K562 (cell line): ENCODE results near the gene IGFL1. TPM values are rescaled to one million over a fixed set of nuclear protein-coding genes. Genes with fewer than 3 reads are reported as not detected.

ENCODE experiments used
- ATAC-seq: fragments of 200-7000 bp; cut with Tn5 transposase; 3 replicates; pipeline ENCODE4 v1.9.1; 2020; ENCODE audit warnings: moderate library complexity
- BruUV-seq: library from RNA; stranded (reverse); fragments of 400-500 nt; replicated peaks from 2 replicates; lab custom pipeline; 2021; lab: Mats Ljungman, UMichigan
- CTCF ChIA-PET: fragments of 300-600 bp; formaldehyde crosslinking; extraction: SDS; loops from one replicate; lab custom pipeline; 2021; ENCODE audit warnings: low intra/inter-chr PET ratio; lab: Yijun Ruan, JAX
- POLR2A ChIA-PET: fragments of 300-600, 350-650 bp; sonication (Branson Sonifier 250); formaldehyde crosslinking; extraction: SDS; loops from one replicate; lab custom pipeline; 2021; ENCODE audit warnings: antibody characterized with exemption, inconsistent platforms; lab: Yijun Ruan, JAX
- DNase-seq, 4 experiments: peaks; one replicate each; pipeline versions ENCODE4 v3.0.0 to v3.0.0-alpha.2; 2011 to 2018; ENCODE audit warnings: low spot score in 3 of 4, mixed read lengths in 3 of 4; ENCODE audit errors: extremely low read depth in 1 of 4
- FAIRE-seq: peaks from 2 replicates; lab custom pipeline; 2011; peaks lifted over from hg19 to GRCh38; lab: Jason Lieb, UNC
- H2AFZ ChIP-seq: 2 replicates; pipeline ENCODE4 v1.6.0; 2011; ENCODE audit warnings: low read depth, low read length, control low read depth, inconsistent platforms
- H3K27ac ChIP-seq: fragments of 200-600 bp; 3 replicates; pipeline ENCODE4 v1.8.0; 2011; ENCODE audit warnings: low read depth, mild to moderate bottlenecking, control low read depth, inconsistent platforms, low read length, moderate library complexity, mixed read lengths; ENCODE audit errors: extremely low read depth
- H3K27me3 ChIP-seq, 2 experiments: fragments of 300-600 bp in 1 of 2; 2 replicates in 1 of 2; 3 replicates in 1 of 2; pipeline versions ENCODE4 v1.6.0 to v1.8.0; 2011; ENCODE audit warnings: inconsistent platforms in 2 of 2, low read length in 2 of 2, mild to moderate bottlenecking in 1 of 2, mixed read lengths in 1 of 2, moderate library complexity in 1 of 2; ENCODE audit not compliant: control insufficient read depth in 2 of 2, insufficient read depth in 2 of 2
- H3K36me3 ChIP-seq: fragments of 300-600 bp; 3 replicates; pipeline ENCODE4 v1.8.0; 2011; ENCODE audit warnings: mild to moderate bottlenecking, low read length, inconsistent platforms; ENCODE audit not compliant: control insufficient read depth, insufficient read depth
- H3K4me1 ChIP-seq, 2 experiments: fragments of 200-600 bp in 1 of 2; replicated peaks in 1 of 2; 2 replicates in 1 of 2; 3 replicates in 1 of 2; pipeline versions ENCODE4 v1.5.1 to v1.8.0; 2011; ENCODE audit warnings: inconsistent platforms in 2 of 2, low read length in 2 of 2, mild to moderate bottlenecking in 1 of 2, mixed read lengths in 1 of 2, moderate library complexity in 1 of 2; ENCODE audit not compliant: control insufficient read depth in 2 of 2, insufficient read depth in 2 of 2
- H3K4me2 ChIP-seq: 2 replicates; pipeline ENCODE4 v1.6.1; 2011; ENCODE audit warnings: low read length, control low read depth, inconsistent platforms, mixed read lengths; ENCODE audit not compliant: insufficient read depth
- H3K4me3 ChIP-seq: fragments of 200-600 bp; sonication (generic), shearing (Covaris generic); 2 replicates; pipeline ENCODE4 v1.5.1; 2016; ENCODE audit warnings: control low read depth, inconsistent platforms
- H3K79me2 ChIP-seq: fragments of 200-600 bp; 3 replicates; pipeline ENCODE4 v1.8.0; 2011; ENCODE audit warnings: low read length, inconsistent platforms; ENCODE audit not compliant: control insufficient read depth, insufficient read depth
- H3K9ac ChIP-seq, 2 experiments: 2 replicates each; pipeline versions ENCODE4 v1.6.0 to v1.6.1; 2011; ENCODE audit warnings: low read depth in 2 of 2, low read length in 2 of 2, control low read depth in 1 of 2, inconsistent platforms in 1 of 2, mild to moderate bottlenecking in 1 of 2, mixed read lengths in 1 of 2; ENCODE audit not compliant: insufficient read depth in 1 of 2
- H3K9me1 ChIP-seq: one replicate; pipeline ENCODE4 v1.6.0; 2011; ENCODE audit warnings: inconsistent platforms, mild to moderate bottlenecking, low read length, moderate library complexity; ENCODE audit not compliant: control insufficient read depth, insufficient read depth
- H3K9me3 ChIP-seq: replicated peaks from 2 replicates; pipeline ENCODE4 v1.5.1; 2011; ENCODE audit warnings: low read depth, low read length, inconsistent platforms; ENCODE audit not compliant: control insufficient read depth, insufficient read depth
- H4K20me1 ChIP-seq: replicated peaks from 2 replicates; pipeline ENCODE4 v1.6.1; 2011; ENCODE audit warnings: low read length, inconsistent platforms, mixed read lengths; ENCODE audit not compliant: control insufficient read depth, insufficient read depth
- ADNP ChIP-seq: fragments of 200-800 bp; sonication (Bioruptor generic); IDR thresholded peaks from 2 replicates; pipeline ENCODE4 v1.6.1; 2016; ENCODE audit warnings: missing genetic modification characterization, missing compliant biosample characterization
- ARNT ChIP-seq, 2 experiments: fragments of 450-650 bp; IDR thresholded peaks; 2 replicates each; pipeline ENCODE4 v1.6.1; 2016; ENCODE audit warnings: mild to moderate bottlenecking in 1 of 2
- BHLHE40 ChIP-seq: IDR thresholded peaks from 2 replicates; pipeline ENCODE4 v1.6.1; 2011; ENCODE audit warnings: low read length, improper control_type of control experiment
- CREB5 ChIP-seq: fragments of 250-450 bp; sonication (Bioruptor Pico); IDR thresholded peaks from 2 replicates; pipeline ENCODE4 v1.5.0; 2020; ENCODE audit warnings: mild to moderate bottlenecking
- CUX1 ChIP-seq: fragments of 200-800 bp; sonication (Bioruptor generic); IDR thresholded peaks from 2 replicates; pipeline ENCODE4 v1.6.1; 2016; ENCODE audit warnings: missing genetic modification characterization, missing compliant biosample characterization
- DEAF1 ChIP-seq: fragments of 450-650 bp; formaldehyde crosslinking; IDR thresholded peaks from 2 replicates; pipeline ENCODE4 v1.4.0; 2020; ENCODE audit warnings: mild to moderate bottlenecking, moderate library complexity
- NFIC ChIP-seq: fragments of 450-650 bp; IDR thresholded peaks from 2 replicates; pipeline ENCODE4 v1.6.1; 2017; ENCODE audit warnings: mild to moderate bottlenecking, inconsistent platforms
- PHF20 ChIP-seq: fragments of 450-650 bp; IDR thresholded peaks from 2 replicates; pipeline ENCODE4 v1.6.1; 2018; ENCODE audit not compliant: partially characterized antibody
- PHF21A ChIP-seq: fragments of 450-650 bp; IDR thresholded peaks from 2 replicates; pipeline ENCODE4 v1.6.1; 2017; ENCODE audit warnings: low read depth, borderline replicate concordance
- PHF8 ChIP-seq: fragments of 200-600 bp; sonication (generic); IDR thresholded peaks from 2 replicates; pipeline ENCODE4 v1.6.1; 2012; ENCODE audit warnings: mixed run types, mild to moderate bottlenecking, inconsistent platforms, low read length, moderate library complexity, borderline replicate concordance
- PRPF4 ChIP-seq: fragments of 200-400 bp; formaldehyde crosslinking; IDR thresholded peaks from one replicate; pipeline ENCODE4 v1.6.1; 2017; ENCODE audit warnings: low read length, low read depth, mild to moderate bottlenecking; ENCODE audit not compliant: insufficient read depth, poor library complexity, severe bottlenecking
- THRAP3 ChIP-seq: fragments of 450-650 bp; IDR thresholded peaks from 2 replicates; pipeline ENCODE4 v1.6.1; 2016; ENCODE audit warnings: mild to moderate bottlenecking, inconsistent platforms, borderline replicate concordance
- ZNF121 ChIP-seq: sonication (generic); formaldehyde crosslinking; conservative IDR thresholded peaks from 2 replicates; pipeline ENCODE4 v1.8.0; 2022; ENCODE audit warnings: missing genetic modification reagents
- ZNF174 ChIP-seq: fragments of 250-450 bp; sonication (Bioruptor Pico); IDR thresholded peaks from 2 replicates; pipeline ENCODE4 v1.4.0; 2020; ENCODE audit warnings: mild to moderate bottlenecking
- ZNF785 ChIP-seq: fragments of 250-450 bp; sonication (Bioruptor Pico); IDR thresholded peaks from 2 replicates; pipeline ENCODE4 v1.4.0; 2020; ENCODE audit warnings: mild to moderate bottlenecking
- WGBS: fragments of 100-300 bp; shearing (Covaris generic); methylation state at CpG from one replicate; pipeline ENCODE4 v1.1.6; 2016; ENCODE audit warnings: low coverage, mixed read lengths; ENCODE audit not compliant: insufficient coverage; ENCODE audit errors: missing lambda C conversion rate; 5-methylcytosine and 5-hydroxymethylcytosine counted together
- in situ Hi-C: fragments of 300-500 bp; cut with MboI; formaldehyde crosslinking; loops from 4 replicates; pipeline ENCODE4 v1.15.0; 2018; ENCODE audit warnings: inconsistent platforms, mixed read lengths
- intact Hi-C: fragments of 100-400 bp; cut with micrococcal nuclease; formaldehyde crosslinking; loops from 2 replicates; pipeline ENCODE4 v1.14.2; 2022
- polyA plus RNA-seq, 8 experiments: library from polyadenylated mRNA; depleted of rRNA in 4 of 8; stranded (reverse) in 5 of 8; unstranded in 3 of 8; fragments of >200 nt; fragmentation: Nextera tagmentation in 2 of 8; fragmentation: Illumina TruSeq in 1 of 8; extraction: Ambion mirVana in 2 of 8; extraction: Trizol in 1 of 8; gene quantifications; 2 replicates each; pipeline versions ENCODE4 v1.2.1 to v1.2.3, GENCODE V29; 2011 to 2014; ENCODE audit warnings: inconsistent platforms in 1 of 8, missing spikeins in 1 of 8
- total RNA-seq, 7 experiments: library from RNA; depleted of rRNA in 6 of 7; stranded (reverse); fragments of >200 nt in 6 of 7; fragmentation: Illumina TruSeq in 2 of 7; extraction: Trizol in 2 of 7; gene quantifications; 2 replicates each; pipeline versions ENCODE4 v1.2.1 to v1.2.3, GENCODE V29; 2011 to 2021; ENCODE audit warnings: low replicate concordance in 1 of 7

The IGFL1 gene
- total and polyA plus RNA-seq, 9 of the 15 experiments (the other 6 are each of a cell fraction or from before 2014, with no cell fraction given): not detected

- in situ Hi-C loops: loop anchor here (5.0 to 10.0 kb wide), 2 partner anchors 242 to 354 kb away; partner anchors contain the start of gene NANOS2
- CTCF ChIA-PET: no interaction called here
- no TSS peak for BruUV-seq
- 1% methylated on average over 7 of the region's 7 CpGs for whole genome bisulfite sequencing
- no peaks in the 10 kb centered on the region for H3K9me3 ChIP-seq
- peaks cover 9 to 26% of the 10 kb centered on the region in 2 experiments for H3K27me3 ChIP-seq
- no peaks in the 10 kb centered on the region; a peak in 1 of 5 replicates for H3K4me1 ChIP-seq
- POLR2A ChIA-PET: no interaction called here
- no peak overlapping the region for H2AFZ ChIP-seq
- H3K27ac ChIP-seq: no peak overlapping the region
- TF ChIP-seq CUX1: no peak
- TF ChIP-seq PRPF4: no peak
- TF ChIP-seq ADNP (tag): no peak
- TF ChIP-seq CREB5 (CRISPR knock-in tag): no peak
- TF ChIP-seq ZNF121 (CRISPR knock-in tag): no peak
- no peak for TF ChIP-seq PHF21A
- TF ChIP-seq DEAF1: no peak
- no peak for TF ChIP-seq PHF8
- no peak for TF ChIP-seq PHF20
- TF ChIP-seq ZNF174 (CRISPR knock-in tag): no peak
- TF ChIP-seq ARNT (IDR thresholded peaks at IDR 0.05): no peak
- no peak for TF ChIP-seq ZNF785
- no peak for TF ChIP-seq BHLHE40
- TF ChIP-seq THRAP3: no peak
- TF ChIP-seq NFIC: no peak
- H3K4me2 ChIP-seq: no peak overlapping the region
- no peaks in the 10 kb centered on the region for H3K36me3 ChIP-seq
- no peaks in the 10 kb centered on the region for H3K79me2 ChIP-seq
- FAIRE-seq: no peak
- no peak for ATAC-seq
- DNase-seq: no peak
- no peak overlapping the region for H3K4me3 ChIP-seq
- H3K9me1 ChIP-seq: no peaks in the 10 kb centered on the region
- H4K20me1 ChIP-seq: no peaks in the 10 kb centered on the region
- no peak overlapping the region for H3K9ac ChIP-seq
- intact Hi-C loops: no loop called here
Measured at GRCh38 chr19:46269101-46269500, 39.6 kb downstream of the IGFL1 start.
